OCI-LY1 (cell line): ENCODE results near the gene NUMA1.

ENCODE experiments used
- H2AFZ ChIP-seq: fragments of 200-600 bp; sonication (generic), shearing (Covaris generic); 2 replicates; pipeline ENCODE4 v1.6.0; 2014; ENCODE audit warnings: antibody characterized with exemption, mild to moderate bottlenecking, low read length
- H3F3A ChIP-seq: fragments of 200-600 bp; sonication (generic), shearing (Covaris generic); 2 replicates; pipeline ENCODE4 v1.6.0; 2014; ENCODE audit warnings: mild to moderate bottlenecking, antibody characterized with exemption, low read length, moderate library complexity; ENCODE audit not compliant: insufficient read depth
- H3K27ac ChIP-seq: fragments of 200-600 bp; sonication (generic); 2 replicates; pipeline ENCODE4 v1.5.1; 2014; ENCODE audit warnings: low read length, mixed run types, mild to moderate bottlenecking, low read depth; ENCODE audit not compliant: poor library complexity, severe bottlenecking
- H3K27me3 ChIP-seq: fragments of 200-600 bp; sonication (generic); 2 replicates; pipeline ENCODE4 v1.6.0; 2014; ENCODE audit warnings: antibody characterized with exemption, mild to moderate bottlenecking, low read length, moderate library complexity; ENCODE audit not compliant: insufficient read depth
- H3K36me3 ChIP-seq: fragments of 200-600 bp; sonication (generic); 2 replicates; pipeline ENCODE4 v1.6.1; 2014; ENCODE audit warnings: mild to moderate bottlenecking, antibody characterized with exemption, low read length, moderate library complexity, mixed read lengths; ENCODE audit not compliant: insufficient read depth
- H3K4me1 ChIP-seq: fragments of 200-600 bp; sonication (generic); 2 replicates; pipeline ENCODE4 v1.5.1; 2014; ENCODE audit warnings: mild to moderate bottlenecking, low read length, moderate library complexity; ENCODE audit not compliant: insufficient read depth, severe bottlenecking
- H3K4me2 ChIP-seq: fragments of 200-600 bp; sonication (generic), shearing (Covaris generic); 2 replicates; pipeline ENCODE4 v1.6.1; 2014; ENCODE audit warnings: low read length
- H3K4me3 ChIP-seq: fragments of 200-600 bp; sonication (generic); 2 replicates; pipeline ENCODE4 v1.5.1; 2014; ENCODE audit warnings: low read length, low read depth, mild to moderate bottlenecking, mixed read lengths; ENCODE audit not compliant: poor library complexity, severe bottlenecking
- H3K79me2 ChIP-seq: fragments of 200-600 bp; shearing (Covaris generic); 2 replicates; pipeline ENCODE4 v1.6.1; 2016; ENCODE audit warnings: mixed run types, low read length, mixed read lengths; ENCODE audit not compliant: insufficient read depth
- H3K9ac ChIP-seq: fragments of 200-600 bp; sonication (generic), shearing (Covaris generic); 2 replicates; pipeline ENCODE4 v1.6.1; 2014; ENCODE audit warnings: mild to moderate bottlenecking, low read length, mixed read lengths
- H3K9me2 ChIP-seq: fragments of 200-600 bp; sonication (generic), shearing (Covaris generic); 2 replicates; pipeline ENCODE4 v1.6.1; 2014; ENCODE audit warnings: low read depth, mild to moderate bottlenecking, low read length, mixed read lengths
- H3K9me3 ChIP-seq: fragments of 200-600 bp; shearing (Covaris generic); 2 replicates; pipeline ENCODE4 v1.6.1; 2014; ENCODE audit warnings: low read length, mixed read lengths
- H4K20me1 ChIP-seq: fragments of 200-600 bp; sonication (generic), shearing (Covaris generic); 2 replicates; pipeline ENCODE4 v1.6.0; 2016; ENCODE audit warnings: mild to moderate bottlenecking, low read length; ENCODE audit not compliant: insufficient read depth
- CTCF ChIP-seq: fragments of 200-600 bp; sonication (generic), shearing (Covaris generic); IDR thresholded peaks from 2 replicates; pipeline ENCODE4 v1.5.1; 2017; ENCODE audit warnings: mild to moderate bottlenecking, antibody characterized with exemption, low read length, moderate library complexity, mixed read lengths
- EZH2 ChIP-seq: fragments of 200-600 bp; sonication (generic), shearing (Covaris generic); IDR thresholded peaks from 2 replicates; pipeline ENCODE4 v1.8.0; 2017; ENCODE audit warnings: borderline replicate concordance, mixed run types, mild to moderate bottlenecking, antibody characterized with exemption, low read length, moderate library complexity, mixed read lengths

NUMA1 gene

GRCh38 chr11:72026090-72026489 is 54.3 kb downstream of the NUMA1 start:
- H3K36me3 ChIP-seq, result peaks cover 88% of the 10 kb centered on the region
- no peaks in the 10 kb centered on the region for H3K4me1 ChIP-seq
- no peaks in the 10 kb centered on the region for H3K9me3 ChIP-seq
- no peak overlapping the region for H3K4me3 ChIP-seq
- no peaks in the 10 kb centered on the region for H3K79me2 ChIP-seq
- H2AFZ ChIP-seq, result no peak overlapping the region
- H3K27ac ChIP-seq, result no peak overlapping the region
- no peaks in the 10 kb centered on the region for H3K27me3 ChIP-seq
- H3F3A ChIP-seq, result no peaks in the 10 kb centered on the region
- H4K20me1 ChIP-seq, result no peaks in the 10 kb centered on the region
- H3K9ac ChIP-seq, result no peak overlapping the region
- no peak for TF ChIP-seq CTCF
- TF ChIP-seq EZH2, result no peak
- no peak overlapping the region for H3K4me2 ChIP-seq
- no peaks in the 10 kb centered on the region for H3K9me2 ChIP-seq

- no peaks in the 10 kb centered on the region for H3K9me2 ChIP-seq
- no peak overlapping the region for H3K4me3 ChIP-seq
- no peaks in the 10 kb centered on the region for H3K79me2 ChIP-seq
- no peaks in the 10 kb centered on the region for H3F3A ChIP-seq
- peaks cover 93% of the 10 kb centered on the region for H3K36me3 ChIP-seq
- no peaks in the 10 kb centered on the region for H3K4me1 ChIP-seq
- TF ChIP-seq CTCF (no peak), EZH2 (no peak)
- H3K4me2 ChIP-seq, result no peak overlapping the region
- no peak overlapping the region for H3K9ac ChIP-seq
- H3K27ac ChIP-seq, result no peak overlapping the region
- no peak overlapping the region for H2AFZ ChIP-seq
- no peaks in the 10 kb centered on the region for H4K20me1 ChIP-seq
- H3K9me3 ChIP-seq, result no peaks in the 10 kb centered on the region
- H3K27me3 ChIP-seq, result no peaks in the 10 kb centered on the region
Observed at GRCh38 chr11:72024069-72024754, 56.1 kb downstream of the NUMA1 start.

- H2AFZ ChIP-seq, result no peak overlapping the region
- no peaks in the 10 kb centered on the region for H3F3A ChIP-seq
- H3K4me1 ChIP-seq, result no peaks in the 10 kb centered on the region
- no peak overlapping the region for H3K4me2 ChIP-seq
- H3K4me3 ChIP-seq, result no peak overlapping the region
- H3K9me2 ChIP-seq, result no peaks in the 10 kb centered on the region
- H3K79me2 ChIP-seq, result no peaks in the 10 kb centered on the region
- no peaks in the 10 kb centered on the region for H4K20me1 ChIP-seq
- H3K9me3 ChIP-seq, result no peaks in the 10 kb centered on the region
- no peaks in the 10 kb centered on the region for H3K27me3 ChIP-seq
- H3K9ac ChIP-seq, result no peak overlapping the region
- H3K27ac ChIP-seq, result no peak overlapping the region
- H3K36me3 ChIP-seq, result peaks cover 93% of the 10 kb centered on the region
- no peak for TF ChIP-seq CTCF
- TF ChIP-seq EZH2, result no peak
Observed at GRCh38 chr11:72023335-72023734, 57.0 kb downstream of the NUMA1 start.
